Liver (tissue), 9 donors: ENCODE data around the gene INSYN2B. TPM values are rescaled to one million over a fixed set of nuclear protein-coding genes. Genes with fewer than 3 reads are reported as not detected.

Experiments
- DNase-seq: peaks from one replicate; pipeline ENCODE4 v3.0.0-alpha.2; 2017; ENCODE audit warnings: low spot score
- H3K27ac ChIP-seq, 2 donors: one replicate each; pipeline ENCODE4 v1.7.0; 2013; ENCODE audit warnings: inconsistent platforms in 2 of 2, low read length in 2 of 2, control low read depth in 1 of 2, low read depth in 1 of 2, mild to moderate bottlenecking in 1 of 2
- H3K27me3 ChIP-seq, 4 donors: one replicate each; pipeline versions ENCODE4 v1.6.1 to v1.7.0; 2013; ENCODE audit warnings: low read length in 3 of 4, inconsistent platforms in 1 of 4, mild to moderate bottlenecking in 1 of 4, moderate library complexity in 1 of 4; ENCODE audit not compliant: control insufficient read depth in 4 of 4, insufficient read depth in 4 of 4
- H3K36me3 ChIP-seq, 4 donors: one replicate each; pipeline versions ENCODE4 v1.6.1 to v1.7.0; 2013; ENCODE audit warnings: low read length in 3 of 4, mild to moderate bottlenecking in 3 of 4, low read depth in 1 of 4, moderate library complexity in 1 of 4; ENCODE audit not compliant: control insufficient read depth in 4 of 4, insufficient read depth in 3 of 4
- H3K4me1 ChIP-seq, 4 donors: one replicate each; pipeline versions ENCODE4 v1.6.1 to v1.7.0; 2013; ENCODE audit warnings: low read length in 3 of 4, mild to moderate bottlenecking in 3 of 4, moderate library complexity in 1 of 4; ENCODE audit not compliant: control insufficient read depth in 4 of 4, insufficient read depth in 4 of 4
- H3K4me3 ChIP-seq, 3 donors: one replicate each; pipeline versions ENCODE4 v1.6.1 to v1.7.0; 2013; ENCODE audit warnings: low read length in 3 of 3, control low read depth in 1 of 3, low read depth in 1 of 3, mild to moderate bottlenecking in 1 of 3
- H3K9ac ChIP-seq, 2 donors: one replicate each; pipeline ENCODE4 v1.7.0; 2013; ENCODE audit warnings: low read length in 2 of 2, mild to moderate bottlenecking in 2 of 2, moderate library complexity in 2 of 2, control low read depth in 1 of 2, low read depth in 1 of 2
- H3K9me3 ChIP-seq, 4 donors: one replicate each; pipeline versions ENCODE4 v1.6.1 to v1.7.0; 2013; ENCODE audit warnings: low read length in 3 of 4; ENCODE audit not compliant: control insufficient read depth in 4 of 4
- EGR1 ChIP-seq, 2 donors: IDR thresholded peaks; 2 replicates each; pipeline ENCODE4 v1.6.1; 2016 to 2018; ENCODE audit warnings: antibody characterized with exemption in 2 of 2, low read depth in 2 of 2
- GABPA ChIP-seq, 2 donors: IDR thresholded peaks in 1 of 2; conservative IDR thresholded peaks in 1 of 2; 2 replicates each; pipeline ENCODE4 v1.6.1; 2016; ENCODE audit warnings: antibody characterized with exemption in 2 of 2, mild to moderate bottlenecking in 1 of 2, moderate library complexity in 1 of 2
- RAD21 ChIP-seq, 2 donors: IDR thresholded peaks; 2 replicates each; pipeline ENCODE4 v1.6.1; 2016; ENCODE audit warnings: antibody characterized with exemption in 2 of 2, mild to moderate bottlenecking in 2 of 2
- RXRA ChIP-seq, 2 donors: IDR thresholded peaks; 2 replicates each; pipeline ENCODE4 v1.6.1; 2017 to 2018; ENCODE audit warnings: antibody characterized with exemption in 2 of 2, mild to moderate bottlenecking in 1 of 2
- TAF1 ChIP-seq: conservative IDR thresholded peaks from 2 replicates; pipeline ENCODE4 v1.6.1; 2016; ENCODE audit warnings: antibody characterized with exemption, mild to moderate bottlenecking
- WGBS: extraction: QIAGEN DNeasy Blood & Tissue Kit; methylation state at CpG from one replicate; pipeline ENCODE4 v1.1.7; 2013; 5-methylcytosine and 5-hydroxymethylcytosine counted together
- polyA plus RNA-seq, 2 donors: library from polyadenylated mRNA; stranded (reverse) in 1 of 2; unstranded in 1 of 2; fragments of 200-250 nt in 1 of 2; fragments of >200 nt in 1 of 2; fragmentation: Nextera tagmentation in 1 of 2; extraction: Ambion mirVana in 1 of 2; gene quantifications; one replicate each; pipeline versions ENCODE4 v1.2.1 to v1.2.3, GENCODE V29; 2013 to 2015
- total RNA-seq, 2 donors: library from RNA; depleted of rRNA; stranded (reverse); fragments of >200 nt; gene quantifications; one replicate each; pipeline ENCODE4 v1.2.3, GENCODE V29; 2014
- TF ChIP-seq, protein P1 (sequence below): IDR thresholded peaks from 2 replicates; pipeline ENCODE4 v1.6.1; 2016; ENCODE audit warnings: antibody characterized with exemption
- TF ChIP-seq, protein P2 (sequence below): IDR thresholded peaks from 2 replicates; pipeline ENCODE4 v1.6.1; 2016; ENCODE audit warnings: antibody characterized with exemption, mild to moderate bottlenecking
- TF ChIP-seq, protein P3 (sequence below): fragments of 150-350 bp; IDR thresholded peaks from 2 replicates; pipeline ENCODE4 v1.5.1; 2017; ENCODE audit warnings: improper control_type of control experiment, low read depth, low read length; ENCODE audit not compliant: missing input control
- TF ChIP-seq, protein P4 (sequence below): IDR thresholded peaks from 2 replicates; pipeline ENCODE4 v1.6.1; 2016; ENCODE audit warnings: antibody characterized with exemption
- TF ChIP-seq, protein P5 (sequence below): IDR thresholded peaks from 2 replicates; pipeline ENCODE4 v1.6.1; 2016; ENCODE audit warnings: antibody characterized with exemption
- donor health status: healthy.
- donor health status: healthy.
- donor health status: healthy.
- donor health status: healthy.
- donor health status: healthy.

INSYN2B gene
- total and polyA plus RNA-seq, 4 donors: 0.08 to 0.33 (median 0.13) TPM; not detected in 1

DNA sequence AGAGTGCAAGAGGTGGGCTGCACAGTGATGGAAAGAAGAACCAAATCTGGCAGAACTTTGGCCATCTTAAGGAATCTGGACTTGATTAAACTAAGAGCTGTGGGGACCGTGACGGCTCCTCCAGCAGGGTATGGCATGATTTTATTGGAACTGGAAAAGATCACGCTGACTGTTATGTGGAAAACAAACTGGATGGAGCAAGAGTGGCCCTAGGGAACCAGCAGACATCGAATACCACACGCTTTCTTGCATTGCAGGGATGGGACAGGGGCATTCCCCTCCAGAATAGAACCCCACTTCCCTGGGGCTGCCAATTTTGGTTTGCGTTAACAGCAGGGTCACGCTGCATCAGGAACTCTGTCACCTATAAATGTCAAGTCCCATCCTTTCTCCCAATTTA is 38.8 kb downstream of the INSYN2B start (continued):
- TF ChIP-seq, protein P1, sequence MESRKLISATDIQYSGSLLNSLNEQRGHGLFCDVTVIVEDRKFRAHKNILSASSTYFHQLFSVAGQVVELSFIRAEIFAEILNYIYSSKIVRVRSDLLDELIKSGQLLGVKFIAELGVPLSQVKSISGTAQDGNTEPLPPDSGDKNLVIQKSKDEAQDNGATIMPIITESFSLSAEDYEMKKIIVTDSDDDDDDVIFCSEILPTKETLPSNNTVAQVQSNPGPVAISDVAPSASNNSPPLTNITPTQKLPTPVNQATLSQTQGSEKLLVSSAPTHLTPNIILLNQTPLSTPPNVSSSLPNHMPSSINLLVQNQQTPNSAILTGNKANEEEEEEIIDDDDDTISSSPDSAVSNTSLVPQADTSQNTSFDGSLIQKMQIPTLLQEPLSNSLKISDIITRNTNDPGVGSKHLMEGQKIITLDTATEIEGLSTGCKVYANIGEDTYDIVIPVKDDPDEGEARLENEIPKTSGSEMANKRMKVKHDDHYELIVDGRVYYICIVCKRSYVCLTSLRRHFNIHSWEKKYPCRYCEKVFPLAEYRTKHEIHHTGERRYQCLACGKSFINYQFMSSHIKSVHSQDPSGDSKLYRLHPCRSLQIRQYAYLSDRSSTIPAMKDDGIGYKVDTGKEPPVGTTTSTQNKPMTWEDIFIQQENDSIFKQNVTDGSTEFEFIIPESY: no peak

DNA sequence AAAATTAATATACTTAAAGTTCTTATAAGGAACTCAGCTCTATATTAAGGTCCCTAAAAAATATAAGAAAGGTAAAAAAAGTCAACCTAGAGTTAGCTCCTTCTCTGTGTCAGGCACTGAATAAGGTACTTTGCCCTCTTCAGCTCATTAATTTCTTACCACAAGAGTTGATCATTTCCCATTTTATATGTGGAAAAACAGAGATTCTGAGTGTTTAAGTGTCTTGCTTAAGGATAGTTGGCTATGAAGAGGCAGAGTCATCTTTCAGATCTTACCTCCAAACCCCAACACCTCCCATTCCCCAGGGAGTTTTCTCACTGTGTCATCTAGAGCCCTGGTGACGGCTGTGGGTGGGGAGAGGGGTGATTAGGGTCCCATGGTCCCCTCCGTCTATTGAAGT is 40.6 kb downstream of the INSYN2B start:
- Histone ChIP-seq H3K27ac (no peak overlapping the region), H3K36me3 (no peaks in the 10 kb centered on the region), H3K4me1 (no peaks in the 10 kb centered on the region), H3K9ac (no peak overlapping the region), H3K4me3 (no peak overlapping the region), H3K27me3 (no peaks in the 10 kb centered on the region), H3K9me3 (no peaks in the 10 kb centered on the region)
- TF ChIP-seq, protein P2, sequence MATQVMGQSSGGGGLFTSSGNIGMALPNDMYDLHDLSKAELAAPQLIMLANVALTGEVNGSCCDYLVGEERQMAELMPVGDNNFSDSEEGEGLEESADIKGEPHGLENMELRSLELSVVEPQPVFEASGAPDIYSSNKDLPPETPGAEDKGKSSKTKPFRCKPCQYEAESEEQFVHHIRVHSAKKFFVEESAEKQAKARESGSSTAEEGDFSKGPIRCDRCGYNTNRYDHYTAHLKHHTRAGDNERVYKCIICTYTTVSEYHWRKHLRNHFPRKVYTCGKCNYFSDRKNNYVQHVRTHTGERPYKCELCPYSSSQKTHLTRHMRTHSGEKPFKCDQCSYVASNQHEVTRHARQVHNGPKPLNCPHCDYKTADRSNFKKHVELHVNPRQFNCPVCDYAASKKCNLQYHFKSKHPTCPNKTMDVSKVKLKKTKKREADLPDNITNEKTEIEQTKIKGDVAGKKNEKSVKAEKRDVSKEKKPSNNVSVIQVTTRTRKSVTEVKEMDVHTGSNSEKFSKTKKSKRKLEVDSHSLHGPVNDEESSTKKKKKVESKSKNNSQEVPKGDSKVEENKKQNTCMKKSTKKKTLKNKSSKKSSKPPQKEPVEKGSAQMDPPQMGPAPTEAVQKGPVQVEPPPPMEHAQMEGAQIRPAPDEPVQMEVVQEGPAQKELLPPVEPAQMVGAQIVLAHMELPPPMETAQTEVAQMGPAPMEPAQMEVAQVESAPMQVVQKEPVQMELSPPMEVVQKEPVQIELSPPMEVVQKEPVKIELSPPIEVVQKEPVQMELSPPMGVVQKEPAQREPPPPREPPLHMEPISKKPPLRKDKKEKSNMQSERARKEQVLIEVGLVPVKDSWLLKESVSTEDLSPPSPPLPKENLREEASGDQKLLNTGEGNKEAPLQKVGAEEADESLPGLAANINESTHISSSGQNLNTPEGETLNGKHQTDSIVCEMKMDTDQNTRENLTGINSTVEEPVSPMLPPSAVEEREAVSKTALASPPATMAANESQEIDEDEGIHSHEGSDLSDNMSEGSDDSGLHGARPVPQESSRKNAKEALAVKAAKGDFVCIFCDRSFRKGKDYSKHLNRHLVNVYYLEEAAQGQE: no peak
- no peak for TF ChIP-seq EGR1 (IDR thresholded peaks at IDR 0.05; ENCODE audit: low read depth in 2 of 2)
- TF ChIP-seq, protein P3, sequence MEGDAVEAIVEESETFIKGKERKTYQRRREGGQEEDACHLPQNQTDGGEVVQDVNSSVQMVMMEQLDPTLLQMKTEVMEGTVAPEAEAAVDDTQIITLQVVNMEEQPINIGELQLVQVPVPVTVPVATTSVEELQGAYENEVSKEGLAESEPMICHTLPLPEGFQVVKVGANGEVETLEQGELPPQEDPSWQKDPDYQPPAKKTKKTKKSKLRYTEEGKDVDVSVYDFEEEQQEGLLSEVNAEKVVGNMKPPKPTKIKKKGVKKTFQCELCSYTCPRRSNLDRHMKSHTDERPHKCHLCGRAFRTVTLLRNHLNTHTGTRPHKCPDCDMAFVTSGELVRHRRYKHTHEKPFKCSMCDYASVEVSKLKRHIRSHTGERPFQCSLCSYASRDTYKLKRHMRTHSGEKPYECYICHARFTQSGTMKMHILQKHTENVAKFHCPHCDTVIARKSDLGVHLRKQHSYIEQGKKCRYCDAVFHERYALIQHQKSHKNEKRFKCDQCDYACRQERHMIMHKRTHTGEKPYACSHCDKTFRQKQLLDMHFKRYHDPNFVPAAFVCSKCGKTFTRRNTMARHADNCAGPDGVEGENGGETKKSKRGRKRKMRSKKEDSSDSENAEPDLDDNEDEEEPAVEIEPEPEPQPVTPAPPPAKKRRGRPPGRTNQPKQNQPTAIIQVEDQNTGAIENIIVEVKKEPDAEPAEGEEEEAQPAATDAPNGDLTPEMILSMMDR: no peak
- no peak for DNase-seq
- 72% methylated on average over 2 of the region's 2 CpGs for WGBS

DNA sequence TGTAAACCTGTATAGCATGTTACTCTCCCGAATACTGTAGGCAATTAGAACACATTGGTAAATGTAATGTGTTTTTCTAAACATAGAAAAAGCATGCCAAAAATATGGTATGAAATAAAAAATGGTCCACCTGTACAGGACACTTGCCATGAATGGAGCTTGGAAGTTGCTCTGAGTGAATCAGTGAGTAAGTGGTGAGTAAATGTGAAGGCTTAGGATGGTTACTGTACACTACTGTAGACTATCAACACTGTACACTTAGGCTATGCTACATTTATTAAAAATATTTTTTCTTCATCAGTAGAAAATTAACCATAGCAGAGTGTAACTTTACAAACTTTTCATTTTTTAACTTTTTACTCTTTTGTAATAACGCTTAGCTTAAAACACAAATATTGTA is 41.9 kb downstream of the INSYN2B start:
- no peak overlapping the region for H3K4me3 ChIP-seq
- no peaks in the 10 kb centered on the region for H3K36me3 ChIP-seq
- no peak for TF ChIP-seq TAF1
- no peak for TF ChIP-seq GABPA (IDR thresholded peaks at IDR 0.05 in 1 of 2, conservative IDR thresholded peaks at IDR 0.05 in 1 of 2)
- TF ChIP-seq RXRA (IDR thresholded peaks at IDR 0.05): no peak
- TF ChIP-seq RAD21 (IDR thresholded peaks at IDR 0.05): no peak
- TF ChIP-seq EGR1 (IDR thresholded peaks at IDR 0.05; ENCODE audit: low read depth in 2 of 2): no peak
- TF ChIP-seq, protein P4, sequence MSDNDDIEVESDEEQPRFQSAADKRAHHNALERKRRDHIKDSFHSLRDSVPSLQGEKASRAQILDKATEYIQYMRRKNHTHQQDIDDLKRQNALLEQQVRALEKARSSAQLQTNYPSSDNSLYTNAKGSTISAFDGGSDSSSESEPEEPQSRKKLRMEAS: no peak
- TF ChIP-seq, protein P5, sequence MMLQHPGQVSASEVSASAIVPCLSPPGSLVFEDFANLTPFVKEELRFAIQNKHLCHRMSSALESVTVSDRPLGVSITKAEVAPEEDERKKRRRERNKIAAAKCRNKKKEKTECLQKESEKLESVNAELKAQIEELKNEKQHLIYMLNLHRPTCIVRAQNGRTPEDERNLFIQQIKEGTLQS: no peak
- TF ChIP-seq, protein P1: no peak
- H3K9ac ChIP-seq: no peak overlapping the region
- no peak for DNase-seq
- no peaks in the 10 kb centered on the region for H3K4me1 ChIP-seq
- no peaks in the 10 kb centered on the region for H3K9me3 ChIP-seq
- H3K27ac ChIP-seq: no peak overlapping the region
- peaks cover 0 to 2% (median 0%) of the 10 kb centered on the region in 4 donors for H3K27me3 ChIP-seq
- 88% methylated on average over 2 of the region's 2 CpGs for WGBS
